IPS-18a (cell line): ENCODE data around the gene EIF3A.

Source experiments
- H3K27ac ChIP-seq: one replicate; pipeline ENCODE4 v1.5.1; 2013; ENCODE audit warnings: low read length
- H3K27me3 ChIP-seq: one replicate; pipeline ENCODE4 v1.6.1; 2013; ENCODE audit warnings: mild to moderate bottlenecking, low read length; ENCODE audit not compliant: control insufficient read depth, insufficient read depth
- H3K36me3 ChIP-seq: one replicate; pipeline ENCODE4 v1.6.1; 2013; ENCODE audit warnings: low read depth, low read length; ENCODE audit not compliant: control insufficient read depth
- H3K4me1 ChIP-seq: one replicate; pipeline ENCODE4 v1.6.1; 2013; ENCODE audit warnings: low read depth, low read length; ENCODE audit not compliant: control insufficient read depth
- H3K4me3 ChIP-seq: one replicate; pipeline ENCODE4 v1.5.1; 2013; ENCODE audit warnings: low read length
- H3K9ac ChIP-seq: one replicate; pipeline ENCODE4 v1.6.1; 2013; ENCODE audit warnings: mild to moderate bottlenecking, low read length, moderate library complexity
- H3K9me3 ChIP-seq: one replicate; pipeline ENCODE4 v1.6.1; 2013; ENCODE audit warnings: low read depth, low read length; ENCODE audit not compliant: control insufficient read depth

The EIF3A gene

GRCh38 chr10:119080521-119081259 lies at the start of gene EIF3A:
TSS of gene EIF3A (minus strand) at chr10:119080817. CDS start at chr10:119080676, 141 bp downstream.
- Histone ChIP-seq H3K4me1 (peaks cover 10% of the 10 kb centered on the region), H3K9me3 (no peaks in the 10 kb centered on the region), H3K9ac (peak within 1 kb of the TSS; percentile 100), H3K27ac (peak within 1 kb of the TSS; percentile 88), H3K36me3 (peaks cover 10% of the 10 kb centered on the region), H3K4me3 (peak within 1 kb of the TSS; percentile 81), H3K27me3 (no peaks in the 10 kb centered on the region)

GRCh38 chr10:119129721-119130120 lies 49.1 kb upstream of the EIF3A start:
- Histone ChIP-seq H3K9me3 (no peaks in the 10 kb centered on the region), H3K36me3 (peaks cover 62% of the 10 kb centered on the region)

GRCh38 chr10:119125942-119126341 lies 45.3 kb upstream of the EIF3A start:
- Histone ChIP-seq H3K27me3 (no peaks in the 10 kb centered on the region), H3K4me3 (no peak overlapping the region), H3K9ac (no peak overlapping the region), H3K4me1 (no peaks in the 10 kb centered on the region), H3K36me3 (peaks cover 54% of the 10 kb centered on the region), H3K27ac (no peak overlapping the region), H3K9me3 (no peaks in the 10 kb centered on the region)

More at GRCh38 chr10:119129721-119130120, 49.1 kb upstream of the EIF3A start:
- no peaks in the 10 kb centered on the region for H3K4me1 ChIP-seq
- no peak overlapping the region for H3K27ac ChIP-seq
- no peak overlapping the region for H3K9ac ChIP-seq
- no peak overlapping the region for H3K4me3 ChIP-seq
- no peaks in the 10 kb centered on the region for H3K27me3 ChIP-seq

GRCh38 chr10:119120875-119121274 lies 40.3 kb upstream of the EIF3A start:
- H3K9ac ChIP-seq: no peak overlapping the region
- H3K4me3 ChIP-seq: no peak overlapping the region
- H3K27me3 ChIP-seq: no peaks in the 10 kb centered on the region
- no peaks in the 10 kb centered on the region for H3K9me3 ChIP-seq
- no peaks in the 10 kb centered on the region for H3K4me1 ChIP-seq
- no peak overlapping the region for H3K27ac ChIP-seq
- peaks cover 59% of the 10 kb centered on the region for H3K36me3 ChIP-seq

- no peaks in the 10 kb centered on the region for H3K4me1 ChIP-seq
- H3K9me3 ChIP-seq: no peaks in the 10 kb centered on the region
- no peaks in the 10 kb centered on the region for H3K27me3 ChIP-seq
- H3K27ac ChIP-seq: no peak overlapping the region
- H3K36me3 ChIP-seq: peaks cover 57% of the 10 kb centered on the region
- H3K4me3 ChIP-seq: no peak overlapping the region
- H3K9ac ChIP-seq: no peak overlapping the region
Observed at GRCh38 chr10:119120413-119120867, 39.8 kb upstream of the EIF3A start.

GRCh38 chr10:119119400-119119799 lies 38.8 kb upstream of the EIF3A start:
- no peaks in the 10 kb centered on the region for H3K27me3 ChIP-seq
- no peaks in the 10 kb centered on the region for H3K9me3 ChIP-seq
- no peaks in the 10 kb centered on the region for H3K4me1 ChIP-seq
- no peak overlapping the region for H3K4me3 ChIP-seq
- no peak overlapping the region for H3K27ac ChIP-seq
- H3K36me3 ChIP-seq: peaks cover 60% of the 10 kb centered on the region
- H3K9ac ChIP-seq: no peak overlapping the region

- Histone ChIP-seq H3K36me3 (peaks cover 64% of the 10 kb centered on the region), H3K27ac (no peak overlapping the region), H3K9ac (no peak overlapping the region), H3K4me1 (no peaks in the 10 kb centered on the region), H3K4me3 (no peak overlapping the region), H3K9me3 (no peaks in the 10 kb centered on the region), H3K27me3 (no peaks in the 10 kb centered on the region)
Observed at GRCh38 chr10:119118231-119118630, 37.6 kb upstream of the EIF3A start.

- peaks cover 53% of the 10 kb centered on the region for H3K36me3 ChIP-seq
- no peaks in the 10 kb centered on the region for H3K9me3 ChIP-seq
- no peak overlapping the region for H3K27ac ChIP-seq
- H3K9ac ChIP-seq: no peak overlapping the region
- no peaks in the 10 kb centered on the region for H3K27me3 ChIP-seq
- no peak overlapping the region for H3K4me3 ChIP-seq
- no peaks in the 10 kb centered on the region for H3K4me1 ChIP-seq
Observed at GRCh38 chr10:119116326-119116951, 35.8 kb upstream of the EIF3A start.

- Histone ChIP-seq H3K27me3 (no peaks in the 10 kb centered on the region), H3K27ac (no peak overlapping the region), H3K9me3 (no peaks in the 10 kb centered on the region), H3K4me3 (no peak overlapping the region), H3K9ac (no peak overlapping the region), H3K4me1 (no peaks in the 10 kb centered on the region), H3K36me3 (peaks cover 53% of the 10 kb centered on the region)
Observed at GRCh38 chr10:119115926-119116325, 35.3 kb upstream of the EIF3A start.

GRCh38 chr10:119113751-119114732 lies 33.4 kb upstream of the EIF3A start:
- H3K27ac ChIP-seq: no peak overlapping the region
- H3K9ac ChIP-seq: no peak overlapping the region
- peaks cover 58% of the 10 kb centered on the region for H3K36me3 ChIP-seq
- no peaks in the 10 kb centered on the region for H3K9me3 ChIP-seq
- H3K4me1 ChIP-seq: no peaks in the 10 kb centered on the region
- H3K4me3 ChIP-seq: no peak overlapping the region
- H3K27me3 ChIP-seq: no peaks in the 10 kb centered on the region

GRCh38 chr10:119112056-119112455 lies 31.4 kb upstream of the EIF3A start:
- no peak overlapping the region for H3K27ac ChIP-seq

More at GRCh38 chr10:119112056-119112455, 31.4 kb upstream of the EIF3A start:
- no peak overlapping the region for H3K9ac ChIP-seq
- no peaks in the 10 kb centered on the region for H3K4me1 ChIP-seq
- H3K36me3 ChIP-seq: peaks cover 53% of the 10 kb centered on the region
- no peaks in the 10 kb centered on the region for H3K9me3 ChIP-seq
- H3K4me3 ChIP-seq: no peak overlapping the region
- H3K27me3 ChIP-seq: no peaks in the 10 kb centered on the region
